Neuronal stem cell (in vitro differentiated cells): ENCODE results near the gene SV2C.
"Not testable (repeated sequence)": the region's sequence is repeated elsewhere in the genome, so short reads cannot be mapped to it uniquely, and the experiment has no call there.

Experiments
- DNase-seq: peaks from one replicate; pipeline ENCODE4 v3.0.0-alpha.2; 2013; ENCODE audit warnings: low spot score
- H2AFZ ChIP-seq: one replicate; pipeline ENCODE4 v1.6.1; 2013; ENCODE audit warnings: mild to moderate bottlenecking, low read length, inconsistent platforms
- H2AK5ac ChIP-seq: 2 replicates; pipeline ENCODE4 v1.6.1; 2013; ENCODE audit warnings: low read depth, mild to moderate bottlenecking, inconsistent platforms, low read length, moderate library complexity, mixed read lengths
- H2BK120ac ChIP-seq: 2 replicates; pipeline ENCODE4 v1.6.1; 2013; ENCODE audit warnings: low read depth, mild to moderate bottlenecking, inconsistent platforms, low read length, moderate library complexity, mixed read lengths
- H2BK12ac ChIP-seq: one replicate; pipeline ENCODE4 v1.6.1; 2013; ENCODE audit warnings: low read length, inconsistent platforms
- H2BK15ac ChIP-seq: 2 replicates; pipeline ENCODE4 v1.6.1; 2013; ENCODE audit warnings: mild to moderate bottlenecking, low read length, inconsistent platforms, mixed read lengths
- H2BK5ac ChIP-seq: one replicate; pipeline ENCODE4 v1.6.1; 2013; ENCODE audit warnings: inconsistent platforms, mild to moderate bottlenecking, low read length, moderate library complexity
- H3K14ac ChIP-seq: one replicate; pipeline ENCODE4 v1.6.1; 2013; ENCODE audit warnings: low read length, inconsistent platforms
- H3K18ac ChIP-seq: 2 replicates; pipeline ENCODE4 v1.6.1; 2013; ENCODE audit warnings: low read length, inconsistent platforms
- H3K23ac ChIP-seq: 2 replicates; pipeline ENCODE4 v1.6.1; 2013; ENCODE audit warnings: low read depth, mild to moderate bottlenecking, mixed read lengths, low read length, inconsistent platforms; ENCODE audit not compliant: poor library complexity
- H3K27ac ChIP-seq: replicated peaks from 3 replicates; pipeline ENCODE4 v1.5.1; 2013; ENCODE audit warnings: low read length, inconsistent platforms
- H3K27me3 ChIP-seq, 3 experiments: 2 replicates each; pipeline ENCODE4 v1.6.1; 2013; ENCODE audit warnings: low read length in 3 of 3, mild to moderate bottlenecking in 2 of 3, inconsistent platforms in 1 of 3, low read depth in 1 of 3, mixed read lengths in 1 of 3, moderate library complexity in 1 of 3; ENCODE audit not compliant: control insufficient read depth in 3 of 3, insufficient read depth in 3 of 3
- H3K36me3 ChIP-seq, 2 donors: replicated peaks in 1 of 2; 2 replicates each; pipeline ENCODE4 v1.6.1; 2013; ENCODE audit warnings: low read length in 2 of 2; ENCODE audit not compliant: control insufficient read depth in 2 of 2, insufficient read depth in 2 of 2
- H3K4ac ChIP-seq: 2 replicates; pipeline ENCODE4 v1.6.1; 2013; ENCODE audit warnings: inconsistent platforms, mild to moderate bottlenecking, low read length, moderate library complexity
- H3K4me1 ChIP-seq, 2 donors: 1 replicate in 1 of 2; 2 replicates in 1 of 2; pipeline ENCODE4 v1.6.1; 2013; ENCODE audit warnings: low read length in 2 of 2, low read depth in 1 of 2; ENCODE audit not compliant: control insufficient read depth in 2 of 2, insufficient read depth in 1 of 2
- H3K4me2 ChIP-seq: one replicate; pipeline ENCODE4 v1.6.1; 2013; ENCODE audit warnings: mild to moderate bottlenecking, low read length, inconsistent platforms; ENCODE audit not compliant: insufficient read depth, poor library complexity, severe bottlenecking
- H3K4me3 ChIP-seq, 2 donors: 2 replicates each; pipeline ENCODE4 v1.5.1; 2013; ENCODE audit warnings: low read length in 2 of 2, mild to moderate bottlenecking in 2 of 2, inconsistent platforms in 1 of 2, moderate library complexity in 1 of 2
- H3K79me1 ChIP-seq: one replicate; pipeline ENCODE4 v1.6.1; 2013; ENCODE audit warnings: low read depth, mild to moderate bottlenecking, inconsistent platforms, low read length, moderate library complexity
- H3K9ac ChIP-seq: one replicate; pipeline ENCODE4 v1.6.1; 2013; ENCODE audit warnings: mild to moderate bottlenecking, low read depth, low read length, inconsistent platforms; ENCODE audit not compliant: poor library complexity
- H3K9me3 ChIP-seq, 2 donors: replicated peaks in 1 of 2; 2 replicates each; pipeline versions ENCODE3 to v1.6.1; 2013; ENCODE audit warnings: low read length in 2 of 2, mild to moderate bottlenecking in 2 of 2, inconsistent platforms in 1 of 2, low read depth in 1 of 2, mixed read lengths in 1 of 2, moderate library complexity in 1 of 2; ENCODE audit not compliant: control insufficient read depth in 2 of 2, insufficient read depth in 1 of 2
- H4K8ac ChIP-seq: one replicate; pipeline ENCODE4 v1.6.1; 2013; ENCODE audit warnings: low read depth, mild to moderate bottlenecking, inconsistent platforms, low read length, moderate library complexity
- H4K91ac ChIP-seq: one replicate; pipeline ENCODE4 v1.6.1; 2013; ENCODE audit warnings: low read length, low read depth, mild to moderate bottlenecking, inconsistent platforms; ENCODE audit not compliant: poor library complexity
- WGBS, 2 donors: extraction: QIAGEN DNeasy Blood & Tissue Kit; methylation state at CpG; one replicate each; pipeline ENCODE4 v1.1.7; 2013; ENCODE audit warnings: missing lambda C conversion rate in 2 of 2, mixed read lengths in 1 of 2; ENCODE audit not compliant: insufficient read length in 2 of 2, insufficient replicate concordance in 1 of 2; ENCODE audit errors: extremely low coverage in 2 of 2; 5-methylcytosine and 5-hydroxymethylcytosine counted together

Gene SV2C

DNA sequence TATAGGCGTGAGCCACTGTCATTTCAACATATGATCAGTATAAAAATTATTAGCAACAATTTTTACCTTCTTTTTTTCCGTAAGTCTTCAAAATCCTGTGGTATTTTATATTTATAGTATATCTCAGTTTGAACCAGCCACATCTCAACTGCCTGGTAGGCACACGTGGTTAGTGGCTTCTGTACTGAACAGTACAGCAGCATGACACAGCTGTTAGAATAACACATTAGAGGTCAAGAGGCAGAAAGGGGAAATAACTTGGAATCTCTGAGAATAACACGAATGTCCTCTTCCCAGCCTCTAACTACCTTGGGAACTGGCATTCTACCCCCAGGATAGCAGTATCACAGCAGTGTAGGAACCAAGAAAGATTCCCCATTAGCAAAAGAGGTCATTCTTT, 211.4 kb downstream of the SV2C start:
- Histone ChIP-seq H3K27ac (no peak overlapping the region), H2BK120ac (no peak overlapping the region), H3K4me1 (peaks cover 0 to 1% of the 10 kb centered on the region in 2 donors), H2AFZ (no peak overlapping the region), H3K4me3 (no peak overlapping the region), H4K91ac (no peak overlapping the region), H3K23ac (no peak overlapping the region), H3K36me3 (no peaks in the 10 kb centered on the region), H3K18ac (no peak overlapping the region), H3K27me3 (no peaks in the 10 kb centered on the region), H3K9ac (no peak overlapping the region), H2BK12ac (no peak overlapping the region), H3K79me1 (no peaks in the 10 kb centered on the region), H3K14ac (no peak overlapping the region), H3K4ac (no peak overlapping the region), H4K8ac (no peak overlapping the region), H2BK5ac (no peak overlapping the region), H3K4me2 (no peak overlapping the region), H2AK5ac (no peak overlapping the region), H2BK15ac (no peak overlapping the region), H3K9me3 (no peaks in the 10 kb centered on the region)
- no peak for DNase-seq
- WGBS, 2 donors = no CpG with 5 or more reads among the region's 4 CpGs

DNA sequence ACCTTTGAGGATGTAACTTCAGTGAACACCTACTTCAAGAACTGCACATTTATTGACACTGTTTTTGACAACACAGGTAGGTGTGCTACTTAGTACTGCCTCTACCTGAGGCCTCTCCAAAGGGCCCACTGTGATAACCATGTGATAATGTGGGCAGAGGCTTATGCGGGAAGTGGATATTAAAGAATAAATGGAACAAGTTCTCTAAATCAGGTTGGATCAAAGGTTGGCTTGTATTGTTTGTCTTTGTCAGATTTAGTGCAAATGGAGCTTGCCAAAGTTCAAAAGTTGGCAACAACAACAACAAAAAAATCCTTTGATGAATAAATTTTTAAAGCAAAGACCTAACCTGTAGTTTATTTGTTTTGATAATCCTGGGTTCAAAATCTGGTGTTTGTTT, 215.7 kb downstream of the SV2C start:
- no peak for DNase-seq
- Histone ChIP-seq H3K4me3 (no peak overlapping the region), H4K91ac (no peak overlapping the region), H3K4ac (no peak overlapping the region), H4K8ac (no peak overlapping the region), H3K79me1 (no peaks in the 10 kb centered on the region), H3K9me3 (no peaks in the 10 kb centered on the region), H3K4me1 (peaks cover 0 to 4% of the 10 kb centered on the region in 2 donors), H2AK5ac (no peak overlapping the region), H3K23ac (no peak overlapping the region), H3K14ac (no peak overlapping the region), H3K18ac (no peak overlapping the region), H2BK15ac (no peak overlapping the region), H3K4me2 (no peak overlapping the region), H3K36me3 (no peaks in the 10 kb centered on the region), H2BK5ac (no peak overlapping the region), H3K9ac (no peak overlapping the region), H2AFZ (no peak overlapping the region), H3K27me3 (no peaks in the 10 kb centered on the region), H2BK12ac (no peak overlapping the region), H2BK120ac (no peak overlapping the region), H3K27ac (no peak overlapping the region)
- no CpG with 5 or more reads among the region's 1 CpG for WGBS, 2 donors

- no CpG with 5 or more reads among the region's 2 CpGs for WGBS, 2 donors
- H3K18ac ChIP-seq = no peak overlapping the region
- H3K4ac ChIP-seq = no peak overlapping the region
- no peak overlapping the region for H2BK12ac ChIP-seq
- H3K4me1 ChIP-seq = peaks cover 0 to 5% of the 10 kb centered on the region in 2 donors
- H3K27ac ChIP-seq = no peak overlapping the region
- no peak overlapping the region for H3K14ac ChIP-seq
- H3K4me2 ChIP-seq = no peak overlapping the region
- no peak overlapping the region for H2BK5ac ChIP-seq
- H3K4me3 ChIP-seq = no peak overlapping the region
- no peaks in the 10 kb centered on the region for H3K79me1 ChIP-seq
- no peak overlapping the region for H2BK15ac ChIP-seq
- no peaks in the 10 kb centered on the region for H3K36me3 ChIP-seq
- H3K9me3 ChIP-seq = no peaks in the 10 kb centered on the region
- H4K8ac ChIP-seq = no peak overlapping the region
- H2AK5ac ChIP-seq = no peak overlapping the region
- H2BK120ac ChIP-seq = no peak overlapping the region
- no peak overlapping the region for H4K91ac ChIP-seq
- no peak overlapping the region for H3K9ac ChIP-seq
- H3K23ac ChIP-seq = no peak overlapping the region
- DNase-seq = no peak
- H2AFZ ChIP-seq = no peak overlapping the region
- no peaks in the 10 kb centered on the region for H3K27me3 ChIP-seq
Observed at GRCh38 chr5:76299592-76299991, 216.4 kb downstream of the SV2C start.

DNA sequence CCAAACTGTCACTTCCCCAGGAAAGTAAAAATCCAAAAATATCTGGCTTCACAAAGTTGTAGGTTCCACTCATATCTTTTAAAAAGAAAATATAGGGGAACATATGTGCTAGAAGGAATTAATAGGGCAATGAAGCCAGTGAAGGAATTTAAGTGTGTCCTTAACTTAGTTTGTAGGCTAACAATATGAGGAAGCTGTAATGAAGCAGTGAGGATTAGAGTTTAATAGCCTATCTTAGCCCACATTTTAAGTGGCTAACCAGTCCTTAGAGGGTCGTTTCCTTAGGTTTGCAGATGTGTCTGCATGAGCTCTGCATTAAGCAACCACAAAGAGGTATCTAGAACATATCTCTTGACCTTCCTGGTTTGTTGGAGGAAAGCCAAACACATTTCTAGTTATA, 218.7 kb downstream of the SV2C start:
- not testable (repeated sequence) for H2BK12ac ChIP-seq, H2BK15ac ChIP-seq, H4K8ac ChIP-seq, DNase-seq, H3K9ac ChIP-seq, H3K14ac ChIP-seq, H3K4me2 ChIP-seq, H3K79me1 ChIP-seq, H3K9me3 ChIP-seq, H3K18ac ChIP-seq, H4K91ac ChIP-seq, H2AFZ ChIP-seq, H3K27ac ChIP-seq, H2AK5ac ChIP-seq, H3K4me3 ChIP-seq, H3K4me1 ChIP-seq, H3K23ac ChIP-seq, H2BK5ac ChIP-seq, H3K4ac ChIP-seq, H2BK120ac ChIP-seq, H3K27me3 ChIP-seq, H3K36me3 ChIP-seq
- no CpG with 5 or more reads among the region's 1 CpG for WGBS, 2 donors
